ENCODE results near the gene KCNJ15. TPM values are rescaled to one million over a fixed set of nuclear protein-coding genes. Genes with fewer than 3 reads are reported as not detected.
"Not testable (repeated sequence)": the region's sequence is repeated elsewhere in the genome, so short reads cannot be mapped to it uniquely, and the experiment has no call there.

Gene KCNJ15
- total RNA-seq, 4 donors from 2014 or later = 5.8 TPM; not detected in 3

DNA sequence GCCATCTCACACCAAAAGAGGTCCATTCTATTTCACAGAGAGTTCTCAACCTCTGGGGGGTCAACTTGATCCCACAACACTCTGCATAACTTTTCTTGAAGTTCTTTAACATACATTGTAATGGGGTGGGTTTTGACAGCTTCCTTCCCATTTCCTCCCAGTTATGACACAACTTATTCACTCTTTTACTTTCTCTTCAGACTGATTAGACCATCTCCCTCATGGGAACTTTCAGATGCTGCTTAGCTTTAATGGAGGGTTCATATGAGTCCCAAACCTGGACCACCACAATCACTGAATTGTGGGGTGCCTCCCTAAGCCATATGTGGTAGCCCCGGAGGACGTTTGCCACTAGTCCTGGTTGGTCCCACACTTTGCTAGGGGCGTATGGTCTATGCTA lies 28.3 kb upstream of the KCNJ15 start:
- Histone ChIP-seq H3K36me3 (no peaks in the 10 kb centered on the region), H3K27ac (no peak overlapping the region), H3K27me3 (no peaks in the 10 kb centered on the region), H3K4me3 (no peak overlapping the region), H3K9me3 (peaks cover 0 to 29% (median 6%) of the 10 kb centered on the region in 4 donors), H3K4me1 (no peaks in the 10 kb centered on the region)
- DNase-seq = no peak
- TF ChIP-seq, protein P1, sequence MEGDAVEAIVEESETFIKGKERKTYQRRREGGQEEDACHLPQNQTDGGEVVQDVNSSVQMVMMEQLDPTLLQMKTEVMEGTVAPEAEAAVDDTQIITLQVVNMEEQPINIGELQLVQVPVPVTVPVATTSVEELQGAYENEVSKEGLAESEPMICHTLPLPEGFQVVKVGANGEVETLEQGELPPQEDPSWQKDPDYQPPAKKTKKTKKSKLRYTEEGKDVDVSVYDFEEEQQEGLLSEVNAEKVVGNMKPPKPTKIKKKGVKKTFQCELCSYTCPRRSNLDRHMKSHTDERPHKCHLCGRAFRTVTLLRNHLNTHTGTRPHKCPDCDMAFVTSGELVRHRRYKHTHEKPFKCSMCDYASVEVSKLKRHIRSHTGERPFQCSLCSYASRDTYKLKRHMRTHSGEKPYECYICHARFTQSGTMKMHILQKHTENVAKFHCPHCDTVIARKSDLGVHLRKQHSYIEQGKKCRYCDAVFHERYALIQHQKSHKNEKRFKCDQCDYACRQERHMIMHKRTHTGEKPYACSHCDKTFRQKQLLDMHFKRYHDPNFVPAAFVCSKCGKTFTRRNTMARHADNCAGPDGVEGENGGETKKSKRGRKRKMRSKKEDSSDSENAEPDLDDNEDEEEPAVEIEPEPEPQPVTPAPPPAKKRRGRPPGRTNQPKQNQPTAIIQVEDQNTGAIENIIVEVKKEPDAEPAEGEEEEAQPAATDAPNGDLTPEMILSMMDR (IDR thresholded peaks at IDR 0.05) = no peak
- TF ChIP-seq POLR2A (IDR thresholded peaks at IDR 0.05) = no peak

DNA sequence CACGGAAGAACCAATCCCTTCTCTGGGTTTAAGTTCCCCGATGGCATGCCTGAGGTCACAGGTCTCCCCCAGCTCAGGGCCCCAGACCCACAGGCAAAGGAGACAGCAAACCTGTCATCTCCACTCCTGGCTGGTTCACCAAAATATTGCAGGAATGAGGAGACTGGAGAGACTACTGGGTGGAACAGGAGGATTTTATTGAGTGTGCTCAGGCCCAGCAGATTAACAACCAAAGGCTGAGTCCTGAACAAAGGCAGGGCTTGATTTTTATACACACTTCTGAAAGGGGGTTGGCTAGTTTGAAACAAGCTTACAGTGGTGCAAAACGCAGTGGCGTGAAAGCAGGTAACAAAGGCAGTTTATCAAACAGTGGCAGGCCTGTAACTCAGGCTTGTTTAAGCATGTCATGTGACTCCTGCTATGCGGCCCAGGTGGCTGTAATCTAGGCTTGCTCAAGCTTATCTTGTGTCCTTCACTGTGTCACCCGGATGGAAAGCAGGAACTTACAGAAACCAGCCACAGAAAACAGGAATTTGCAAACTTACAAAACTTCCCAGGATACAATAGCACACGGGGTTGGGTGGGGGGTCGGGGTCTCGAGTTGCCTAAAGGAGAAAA lies 27.4 kb upstream of the KCNJ15 start:
- Histone ChIP-seq H3K4me3 (peak overlapping the region in 1 of 4 donors; percentile 7), H3K4me1 (no peaks in the 10 kb centered on the region), H3K9me3 (peaks cover 0 to 25% (median 4%) of the 10 kb centered on the region in 4 donors), H3K27me3 (no peaks in the 10 kb centered on the region), H3K27ac (no peak overlapping the region), H3K36me3 (no peaks in the 10 kb centered on the region)
- no peak for DNase-seq
- TF ChIP-seq POLR2A (IDR thresholded peaks at IDR 0.05) = no peak
- TF ChIP-seq, protein P1 (IDR thresholded peaks at IDR 0.05) = no peak

DNA sequence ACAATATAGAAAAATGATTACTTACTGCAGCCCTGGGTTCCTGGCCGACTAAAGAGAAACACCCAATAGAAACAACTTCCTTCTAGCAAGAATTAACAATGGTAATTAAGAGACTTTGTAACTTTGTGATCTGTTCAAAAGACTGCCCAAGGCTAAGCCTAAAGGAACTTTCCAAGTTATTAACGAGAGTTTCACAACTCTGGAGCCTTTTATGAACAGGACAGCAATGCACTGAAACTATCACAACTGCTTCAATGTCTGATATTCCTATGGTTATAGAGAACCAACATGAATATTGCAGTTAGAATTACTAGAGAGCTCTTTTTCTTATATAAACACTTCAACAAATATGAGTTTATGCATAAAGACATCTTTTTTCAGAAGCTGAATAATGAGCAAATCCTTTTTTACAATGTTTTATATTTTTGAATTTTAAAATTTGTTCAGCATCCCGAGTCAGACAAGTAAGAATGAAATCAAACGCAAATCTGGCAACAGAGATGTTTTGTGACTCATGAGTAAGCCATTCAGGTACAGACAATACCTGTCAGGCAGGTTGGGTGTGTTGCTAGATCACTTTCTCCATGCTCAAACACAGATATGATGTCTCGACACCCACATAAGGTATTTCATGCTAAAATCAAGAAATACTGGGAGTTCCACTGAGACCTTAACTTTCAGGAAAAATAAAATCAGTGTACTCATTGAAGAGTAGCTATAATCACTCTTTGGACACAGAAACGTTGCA lies 22.2 kb upstream of the KCNJ15 start:
- Histone ChIP-seq H3K27ac (no peak overlapping the region), H3K27me3 (no peaks in the 10 kb centered on the region), H3K9me3 (peaks cover 0 to 3% (median 1%) of the 10 kb centered on the region in 4 donors), H3K4me3 (no peak overlapping the region), H3K36me3 (no peaks in the 10 kb centered on the region), H3K4me1 (no peaks in the 10 kb centered on the region)
- DNase-seq = no peak
- TF ChIP-seq POLR2A (IDR thresholded peaks at IDR 0.05) = no peak
- TF ChIP-seq, protein P1 (IDR thresholded peaks at IDR 0.05) = no peak

DNA sequence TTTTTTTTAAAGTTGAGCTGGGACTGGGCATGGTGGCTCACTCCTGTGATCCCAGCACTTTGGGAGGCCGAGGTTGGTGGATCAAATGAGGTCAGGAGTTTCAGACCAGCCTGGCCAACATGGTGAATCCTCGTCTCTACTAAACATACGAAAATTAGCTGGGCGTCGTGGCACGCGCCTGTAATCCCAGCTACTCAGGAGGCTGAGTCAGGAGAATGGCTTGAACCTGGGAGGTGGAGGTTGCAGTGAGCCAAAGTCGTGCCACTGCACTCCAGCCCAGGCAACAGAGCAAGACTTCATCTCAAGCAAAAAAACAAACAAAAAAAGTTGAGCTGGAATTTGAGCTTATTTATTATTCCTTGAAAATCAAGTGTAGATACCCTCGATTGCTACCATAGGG lies 21.5 kb upstream of the KCNJ15 start:
- H3K27me3 ChIP-seq, H3K27ac ChIP-seq, H3K4me1 ChIP-seq, H3K36me3 ChIP-seq, H3K9me3 ChIP-seq, DNase-seq, H3K4me3 ChIP-seq: not testable (repeated sequence)

DNA sequence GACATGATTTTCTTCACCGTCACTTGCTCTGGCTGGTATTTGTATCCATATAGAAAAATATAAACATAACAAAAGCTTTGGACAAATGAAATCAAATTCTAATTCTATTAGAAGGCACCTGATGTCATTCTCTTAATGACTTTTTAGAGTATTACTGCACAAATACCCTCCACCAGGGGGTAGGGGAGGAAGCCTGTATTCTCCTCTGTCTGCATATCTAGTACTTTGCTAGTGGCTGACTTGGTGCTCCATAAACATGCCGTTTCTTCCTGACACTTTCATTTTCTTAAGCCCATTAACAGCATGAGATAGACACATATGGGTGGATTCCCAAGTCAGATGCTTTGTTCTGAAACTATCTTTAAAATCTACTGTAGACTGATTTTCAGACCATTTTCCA lies 20.6 kb upstream of the KCNJ15 start:
- TF ChIP-seq, protein P1 (IDR thresholded peaks at IDR 0.05) = no peak
- no peak for DNase-seq
- no peaks in the 10 kb centered on the region for H3K4me1 ChIP-seq
- no peak overlapping the region for H3K4me3 ChIP-seq
- H3K36me3 ChIP-seq = no peaks in the 10 kb centered on the region
- no peaks in the 10 kb centered on the region for H3K27me3 ChIP-seq
- H3K27ac ChIP-seq = no peak overlapping the region
- H3K9me3 ChIP-seq = no peaks in the 10 kb centered on the region

DNA sequence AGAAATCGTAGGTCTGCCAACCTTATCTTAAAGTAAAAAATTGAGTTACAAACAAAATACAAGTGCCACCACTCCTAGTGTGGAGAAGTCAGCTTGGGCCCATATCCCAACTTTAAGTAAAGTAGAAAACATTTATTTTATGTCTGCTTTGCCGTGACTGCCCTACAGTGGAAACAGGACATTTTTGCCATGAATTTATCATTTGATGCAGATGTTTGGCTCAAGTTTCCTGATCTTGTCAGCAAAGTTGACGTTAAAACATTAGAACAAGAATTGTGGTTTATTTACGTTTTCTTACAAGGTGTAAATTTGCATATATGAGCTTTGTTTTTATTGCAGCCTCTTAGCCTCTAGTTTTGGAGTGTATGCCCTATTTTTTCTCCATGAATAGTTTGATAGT lies 17.1 kb upstream of the KCNJ15 start:
- TF ChIP-seq, protein P1 (IDR thresholded peaks at IDR 0.05) = no peak
- no peak for TF ChIP-seq POLR2A (IDR thresholded peaks at IDR 0.05)
- no peak overlapping the region for H3K4me3 ChIP-seq
- no peaks in the 10 kb centered on the region for H3K9me3 ChIP-seq
- H3K4me1 ChIP-seq = no peaks in the 10 kb centered on the region
- H3K27ac ChIP-seq = no peak overlapping the region
- no peaks in the 10 kb centered on the region for H3K27me3 ChIP-seq
- no peaks in the 10 kb centered on the region for H3K36me3 ChIP-seq
- DNase-seq = no peak

All from Peyer's patch (tissue), 4 donors.